HepG2 (cell line): ENCODE measurements around the gene INAFM1. TPM values are rescaled to one million over a fixed set of nuclear protein-coding genes. Genes with fewer than 3 reads are reported as not detected.
A peak's percentile ranks its signal among the peaks of the same experiment; 100 is the strongest.

Source experiments
- E2F2 ChIP-seq: sonication (generic); formaldehyde crosslinking; IDR thresholded peaks from 2 replicates; pipeline ENCODE4 v1.4.0; 2020; ENCODE audit warnings: missing genetic modification reagents, borderline replicate concordance
- ELK4 ChIP-seq: sonication (generic); formaldehyde crosslinking; IDR thresholded peaks from 2 replicates; pipeline ENCODE4 v1.9.0; 2021; ENCODE audit warnings: missing genetic modification reagents, borderline replicate concordance
- KAT7 ChIP-seq: IDR thresholded peaks from 2 replicates; pipeline ENCODE4 v1.6.1; 2018; ENCODE audit warnings: borderline replicate concordance, missing compliant biosample characterization
- USF2 ChIP-seq, 2 experiments: sonication (generic) in 1 of 2; formaldehyde crosslinking in 1 of 2; IDR thresholded peaks; 2 replicates each; pipeline versions ENCODE4 v1.5.1 to v1.6.1; 2011 to 2020; ENCODE audit warnings: borderline replicate concordance in 1 of 2, low read depth in 1 of 2, low read length in 1 of 2, mild to moderate bottlenecking in 1 of 2, missing genetic modification reagents in 1 of 2, moderate library complexity in 1 of 2
- XRCC5 ChIP-seq: fragments of 200-400 bp; formaldehyde crosslinking; optimal IDR thresholded peaks from 2 replicates; pipeline ENCODE3; 2017; ENCODE audit warnings: mild to moderate bottlenecking, low read length
- ZNF30 ChIP-seq: sonication (generic); formaldehyde crosslinking; IDR thresholded peaks from 2 replicates; pipeline ENCODE4 v1.5.0; 2020; ENCODE audit warnings: mild to moderate bottlenecking, missing genetic modification reagents
- ZNF383 ChIP-seq: sonication (generic); formaldehyde crosslinking; IDR thresholded peaks from 2 replicates; pipeline ENCODE4 v1.4.0; 2020; ENCODE audit warnings: missing genetic modification reagents, mild to moderate bottlenecking, borderline replicate concordance
- ZNF407 ChIP-seq: sonication (generic); formaldehyde crosslinking; IDR thresholded peaks from one replicate; pipeline ENCODE4 v1.5.1; 2020; ENCODE audit warnings: mild to moderate bottlenecking, missing genetic modification reagents; ENCODE audit errors: not compliant biosample characterization
- ZNF788 ChIP-seq: sonication (generic); formaldehyde crosslinking; IDR thresholded peaks from 2 replicates; pipeline ENCODE4 v1.5.0; 2020; ENCODE audit warnings: mild to moderate bottlenecking, missing genetic modification reagents, borderline replicate concordance
- polyA plus RNA-seq, 8 experiments: library from polyadenylated mRNA; depleted of rRNA in 3 of 8; stranded (reverse) in 7 of 8; unstranded in 1 of 8; fragments of >200 nt; fragmentation: Illumina TruSeq in 4 of 8; extraction: Trizol in 4 of 8; gene quantifications; 2 replicates each; pipeline versions ENCODE4 v1.2.1 to v1.2.3, GENCODE V29; 2011 to 2016; ENCODE audit warnings: low read depth in 4 of 8, missing spikeins in 1 of 8, mixed read lengths in 1 of 8; ENCODE audit not compliant: insufficient read depth in 1 of 8
- total RNA-seq, 5 experiments: library from RNA; depleted of rRNA; stranded (reverse); fragments of >200 nt; fragmentation: Illumina TruSeq; extraction: Trizol; gene quantifications; 2 replicates each; pipeline ENCODE4 v1.2.3, GENCODE V29; 2016; ENCODE audit warnings: low read depth in 1 of 5

Gene INAFM1
- total and polyA plus RNA-seq, 2 of the 13 experiments (the other 11 are each of a cell fraction or from before 2014, with no cell fraction given): 0.88 to 1.9 TPM

- no peak for TF ChIP-seq ZNF788 (CRISPR knock-in tag)
- no peak for TF ChIP-seq ELK4 (CRISPR knock-in tag)
- TF ChIP-seq ZNF30 (CRISPR knock-in tag): no peak
- TF ChIP-seq KAT7 (CRISPR knock-in tag): no peak
- TF ChIP-seq XRCC5: no peak
- TF ChIP-seq ZNF407 (CRISPR knock-in tag): no peak
- no peak for TF ChIP-seq E2F2 (CRISPR knock-in tag)
- no peak for TF ChIP-seq USF2 (IDR thresholded peaks at IDR 0.05; ENCODE audit: low read depth, low read length)
- no peak for TF ChIP-seq USF2 (CRISPR knock-in tag; IDR thresholded peaks at IDR 0.05; ENCODE audit: borderline replicate concordance)
- TF ChIP-seq ZNF383 (CRISPR knock-in tag): 0 out of 2 replicates have a peak, but pooled peaks have one; percentile 78
These were observed 17.1 kb upstream of the INAFM1 start (continued) for GRCh38 chr19:47257411-47258169.
